A549 (cell line): Measurements from ENCODE around the gene RAB3B. TPM values are rescaled to one million over a fixed set of nuclear protein-coding genes. Genes with fewer than 3 reads are reported as not detected.

Source experiments
- ATAC-seq, 2 experiments: fragments of 200-7000 bp in 1 of 2; fragments of >200 bp in 1 of 2; cut with Nextera tagmentation in 1 of 2; cut with Tn5 transposase in 1 of 2; 3 replicates each; pipeline versions ENCODE4 v1.8.0 to v1.9.1; 2018 to 2020; ENCODE audit warnings: mild to moderate bottlenecking in 1 of 2, moderate library complexity in 1 of 2
- CTCF ChIA-PET: fragments of 300-600 bp; sonication (Branson Sonifier 250); formaldehyde crosslinking; extraction: SDS; loops from one replicate; lab custom pipeline; 2021; ENCODE audit warnings: antibody characterized with exemption, inconsistent platforms; lab: Yijun Ruan, JAX
- POLR2A ChIA-PET: fragments of 350-600 bp; formaldehyde crosslinking; extraction: SDS; loops from one replicate; lab custom pipeline; 2021; ENCODE audit warnings: antibody characterized with exemption, inconsistent platforms; lab: Yijun Ruan, JAX
- DNase-seq, 2 experiments: peaks; one replicate each; pipeline versions ENCODE4 v3.0.0 to v3.0.0-alpha.2; 2011 to 2016; ENCODE audit warnings: low read depth in 1 of 2, low spot score in 1 of 2
- FAIRE-seq: peaks from 2 replicates; lab custom pipeline; 2011; peaks lifted over from hg19 to GRCh38; lab: Jason Lieb, UNC
- H3K27ac ChIP-seq, 2 experiments: fragments of >200 bp; sonication (Bioruptor Twin); formaldehyde crosslinking; 3 replicates each; pipeline ENCODE4 v1.5.1; 2016 to 2017
- H3K4me1 ChIP-seq: fragments of >200 bp; sonication (Bioruptor Twin); formaldehyde crosslinking; 3 replicates; pipeline ENCODE4 v1.6.1; 2016
- H3K4me2 ChIP-seq: fragments of >200 bp; sonication (Bioruptor Twin); formaldehyde crosslinking; 3 replicates; pipeline ENCODE4 v1.6.1; 2016
- H3K4me3 ChIP-seq: fragments of >200 bp; sonication (Bioruptor Twin); formaldehyde crosslinking; 3 replicates; pipeline ENCODE4 v1.5.1; 2016
- H3K9me3 ChIP-seq: fragments of >200 bp; sonication (Bioruptor Twin); formaldehyde crosslinking; 3 replicates; pipeline ENCODE4 v1.6.1; 2016
- CBX2 ChIP-seq: fragments of 200-600 bp; sonication (generic); IDR thresholded peaks from 2 replicates; pipeline ENCODE4 v1.6.1; 2016; ENCODE audit warnings: low read depth, mild to moderate bottlenecking, borderline replicate concordance
- CBX8 ChIP-seq: fragments of 200-600 bp; sonication (generic); IDR thresholded peaks from 2 replicates; pipeline ENCODE4 v1.6.1; 2016
- CHD4 ChIP-seq: fragments of 200-600 bp; sonication (generic); IDR thresholded peaks from 2 replicates; pipeline ENCODE4 v1.6.1; 2016; ENCODE audit warnings: antibody characterized with exemption, mild to moderate bottlenecking, borderline replicate concordance
- EHF ChIP-seq: fragments of 250-450 bp; sonication (Bioruptor Pico); IDR thresholded peaks from 2 replicates; pipeline ENCODE4 v1.5.0; 2020; ENCODE audit warnings: mild to moderate bottlenecking
- FOSB ChIP-seq: fragments of 250-450 bp; sonication (Bioruptor Pico); IDR thresholded peaks from 2 replicates; pipeline ENCODE4 v1.5.0; 2020; ENCODE audit warnings: mild to moderate bottlenecking, moderate library complexity
- FOXS1 ChIP-seq: fragments of 250-450 bp; sonication (Bioruptor Pico); IDR thresholded peaks from 2 replicates; pipeline ENCODE4 v1.5.0; 2020; ENCODE audit warnings: mild to moderate bottlenecking, moderate library complexity
- JUNB ChIP-seq: fragments of >200 bp; sonication (Bioruptor Twin); formaldehyde crosslinking; IDR thresholded peaks from 2 replicates; pipeline ENCODE4 v1.6.1; 2016
- KDM5A ChIP-seq: fragments of 200-600 bp; sonication (generic); IDR thresholded peaks from 2 replicates; pipeline ENCODE4 v1.6.1; 2016; ENCODE audit warnings: antibody characterized with exemption, mild to moderate bottlenecking
- MAZ ChIP-seq: fragments of 150-350 bp; IDR thresholded peaks from 2 replicates; pipeline ENCODE4 v1.6.1; 2014; ENCODE audit warnings: antibody characterized with exemption, low read depth, low read length, borderline replicate concordance
- MYC ChIP-seq: IDR thresholded peaks from 2 replicates; pipeline ENCODE4 v1.6.1; 2012; ENCODE audit warnings: mild to moderate bottlenecking, inconsistent platforms, low read length, improper control_type of control experiment, borderline replicate concordance
- PHF8 ChIP-seq: fragments of 200-600 bp; sonication (generic); IDR thresholded peaks from 2 replicates; pipeline ENCODE4 v1.6.1; 2016; ENCODE audit warnings: low read depth, mild to moderate bottlenecking, antibody characterized with exemption, moderate library complexity, borderline replicate concordance
- POLR2A ChIP-seq: IDR thresholded peaks from 2 replicates; pipeline ENCODE4 v1.6.1; 2012; ENCODE audit warnings: mild to moderate bottlenecking, low read length
- RAD21 ChIP-seq, 2 experiments: fragments of >200 bp in 1 of 2; sonication (Bioruptor Twin) in 1 of 2; formaldehyde crosslinking in 1 of 2; IDR thresholded peaks in 1 of 2; conservative IDR thresholded peaks in 1 of 2; 2 replicates in 1 of 2; 3 replicates in 1 of 2; pipeline ENCODE4 v1.6.1; 2012 to 2018; ENCODE audit warnings: inconsistent platforms in 1 of 2
- RARB ChIP-seq: fragments of 250-450 bp; sonication (Bioruptor Pico); IDR thresholded peaks from 2 replicates; pipeline ENCODE4 v1.8.0; 2021; ENCODE audit warnings: mild to moderate bottlenecking, moderate library complexity
- RNF2 ChIP-seq: fragments of 200-600 bp; sonication (generic); IDR thresholded peaks from 2 replicates; pipeline ENCODE4 v1.6.1; 2016; ENCODE audit warnings: low read depth, mild to moderate bottlenecking, antibody characterized with exemption, moderate library complexity, borderline replicate concordance
- ZC3H11A ChIP-seq: fragments of 450-650 bp; IDR thresholded peaks from 2 replicates; pipeline ENCODE4 v1.6.1; 2014; ENCODE audit warnings: antibody characterized with exemption, mild to moderate bottlenecking
- WGBS: methylation state at CpG from one replicate; pipeline ENCODE4 v1.1.6; 2017; ENCODE audit errors: missing lambda C conversion rate; 5-methylcytosine and 5-hydroxymethylcytosine counted together
- polyA plus RNA-seq, 4 experiments: library from polyadenylated mRNA; depleted of rRNA in 3 of 4; stranded (reverse); fragments of >200 nt; fragmentation: RNase III in 1 of 4; extraction: RNeasy Plus Mini Kit Qiagen cat#74134 plus additional on column Dnase treatment in 1 of 4; gene quantifications; 2 replicates in 3 of 4; 3 replicates in 1 of 4; pipeline ENCODE4 v1.2.3, GENCODE V29; 2011 to 2017
- small RNA-seq, 6 experiments: library from RNA; depleted of rRNA; stranded (forward); fragments of <200 nt; gene quantifications; one replicate each; pipeline ENCODE3, GENCODE V24; 2012
- TF ChIP-seq, protein P1 (sequence below): fragments of 150-350 bp; IDR thresholded peaks from 2 replicates; pipeline ENCODE4 v1.6.1; 2014; ENCODE audit warnings: low read depth, mild to moderate bottlenecking, low read length
- TF ChIP-seq, protein P2 (sequence below): IDR thresholded peaks from 2 replicates; pipeline ENCODE4 v1.6.1; 2012
- TF ChIP-seq, protein P3 (sequence below): IDR thresholded peaks from 2 replicates; pipeline ENCODE4 v1.6.1; 2012; ENCODE audit warnings: low read depth, borderline replicate concordance
- TF ChIP-seq, protein P4 (sequence below): IDR thresholded peaks from 2 replicates; pipeline ENCODE4 v1.6.1; 2012

RAB3B gene
- polyA plus RNA-seq, 2 of the 4 experiments (the other 2 are of a cell fraction), result 6.9 to 15.1 TPM

DNA sequence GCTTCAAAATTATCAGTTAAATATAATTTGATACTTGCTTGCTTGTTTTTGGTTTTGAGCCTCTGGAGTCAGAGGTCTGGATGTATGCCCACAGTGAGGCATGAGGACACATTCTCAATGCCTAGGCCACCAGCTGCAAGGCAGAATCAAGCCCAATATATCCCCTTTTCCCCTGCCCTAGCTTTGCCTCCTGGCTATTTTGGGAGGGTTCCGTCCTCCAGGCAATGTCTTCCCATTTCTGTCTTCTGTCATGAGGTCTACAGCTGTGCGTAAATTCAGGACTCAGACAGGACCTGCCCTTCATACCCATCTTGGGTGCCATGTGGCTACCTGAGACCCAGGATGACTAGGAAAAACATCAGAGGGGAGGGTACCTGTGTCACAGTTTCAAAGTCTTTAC lies 131.2 kb downstream of the RAB3B start:
- no peak for DNase-seq
- H3K4me3 ChIP-seq, result no peak overlapping the region
- ATAC-seq, result no peak
- TF ChIP-seq CBX2 (no peak), ZC3H11A (no peak)
- TF ChIP-seq, protein P1, sequence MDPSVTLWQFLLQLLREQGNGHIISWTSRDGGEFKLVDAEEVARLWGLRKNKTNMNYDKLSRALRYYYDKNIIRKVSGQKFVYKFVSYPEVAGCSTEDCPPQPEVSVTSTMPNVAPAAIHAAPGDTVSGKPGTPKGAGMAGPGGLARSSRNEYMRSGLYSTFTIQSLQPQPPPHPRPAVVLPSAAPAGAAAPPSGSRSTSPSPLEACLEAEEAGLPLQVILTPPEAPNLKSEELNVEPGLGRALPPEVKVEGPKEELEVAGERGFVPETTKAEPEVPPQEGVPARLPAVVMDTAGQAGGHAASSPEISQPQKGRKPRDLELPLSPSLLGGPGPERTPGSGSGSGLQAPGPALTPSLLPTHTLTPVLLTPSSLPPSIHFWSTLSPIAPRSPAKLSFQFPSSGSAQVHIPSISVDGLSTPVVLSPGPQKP, result no peak
- TF ChIP-seq, protein P2, sequence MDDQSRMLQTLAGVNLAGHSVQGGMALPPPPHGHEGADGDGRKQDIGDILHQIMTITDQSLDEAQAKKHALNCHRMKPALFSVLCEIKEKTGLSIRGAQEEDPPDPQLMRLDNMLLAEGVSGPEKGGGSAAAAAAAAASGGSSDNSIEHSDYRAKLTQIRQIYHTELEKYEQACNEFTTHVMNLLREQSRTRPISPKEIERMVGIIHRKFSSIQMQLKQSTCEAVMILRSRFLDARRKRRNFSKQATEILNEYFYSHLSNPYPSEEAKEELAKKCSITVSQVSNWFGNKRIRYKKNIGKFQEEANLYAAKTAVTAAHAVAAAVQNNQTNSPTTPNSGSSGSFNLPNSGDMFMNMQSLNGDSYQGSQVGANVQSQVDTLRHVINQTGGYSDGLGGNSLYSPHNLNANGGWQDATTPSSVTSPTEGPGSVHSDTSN, result no peak
- TF ChIP-seq, all 56 proteins: peak for 0
- Histone ChIP-seq H3K9me3 (no peaks in the 10 kb centered on the region), H3K4me2 (no peak overlapping the region), H3K27ac (no peak overlapping the region), H3K4me1 (no peaks in the 10 kb centered on the region)
- no peak for FAIRE-seq
- ChIA-PET CTCF (interaction anchor here (0.9 to 1.3 kb wide), 2 partner anchors 16 to 26 kb away, joined by 3 read pairs; no protein-coding TSS in a partner anchor), POLR2A (no interaction called here)
- WGBS, result 96% methylated on average over 2 of the region's 2 CpGs

DNA sequence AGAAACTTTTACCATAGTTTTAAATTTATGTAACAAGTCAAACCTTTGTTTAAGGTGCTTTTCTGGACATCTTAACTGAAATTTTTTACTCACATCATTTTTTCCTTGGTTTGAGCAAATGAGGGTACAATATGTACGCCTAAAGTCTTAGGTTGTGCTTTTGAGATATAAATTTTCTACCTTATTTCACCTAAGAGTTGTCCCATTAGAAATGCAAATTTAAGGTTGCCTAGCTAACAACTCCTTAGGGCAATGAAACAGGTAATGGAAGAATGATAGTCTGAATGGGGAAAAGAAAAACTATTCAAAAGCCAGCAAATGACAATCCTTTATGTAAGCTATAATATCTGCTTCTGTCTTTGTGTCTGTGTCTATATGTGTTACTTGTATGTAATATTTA lies 131.6 kb downstream of the RAB3B start:
- FAIRE-seq (no peak), DNase-seq (no peak), ATAC-seq (no peak)
- no peak overlapping the region for H3K4me2 ChIP-seq
- TF ChIP-seq FOXS1, result no peak
- TF ChIP-seq CHD4, result no peak
- TF ChIP-seq EHF (CRISPR knock-in tag), result no peak
- no peak for TF ChIP-seq KDM5A
- no peak for TF ChIP-seq JUNB
- TF ChIP-seq MAZ, result no peak
- TF ChIP-seq FOSB, result no peak
- no peak for TF ChIP-seq MYC
- TF ChIP-seq, protein P3, sequence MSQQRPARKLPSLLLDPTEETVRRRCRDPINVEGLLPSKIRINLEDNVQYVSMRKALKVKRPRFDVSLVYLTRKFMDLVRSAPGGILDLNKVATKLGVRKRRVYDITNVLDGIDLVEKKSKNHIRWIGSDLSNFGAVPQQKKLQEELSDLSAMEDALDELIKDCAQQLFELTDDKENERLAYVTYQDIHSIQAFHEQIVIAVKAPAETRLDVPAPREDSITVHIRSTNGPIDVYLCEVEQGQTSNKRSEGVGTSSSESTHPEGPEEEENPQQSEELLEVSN, result no peak
- TF ChIP-seq RARB (CRISPR knock-in tag), result no peak
- TF ChIP-seq CBX8, result no peak
- no peak for TF ChIP-seq PHF8
- TF ChIP-seq RAD21 (conservative IDR thresholded peaks at IDR 0.05 in 1 of 2, IDR thresholded peaks at IDR 0.05 in 1 of 2), result no peak
- no peak for TF ChIP-seq POLR2A
- no peak for TF ChIP-seq RNF2
- TF ChIP-seq, protein P4, sequence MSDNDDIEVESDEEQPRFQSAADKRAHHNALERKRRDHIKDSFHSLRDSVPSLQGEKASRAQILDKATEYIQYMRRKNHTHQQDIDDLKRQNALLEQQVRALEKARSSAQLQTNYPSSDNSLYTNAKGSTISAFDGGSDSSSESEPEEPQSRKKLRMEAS, result no peak
- no peak overlapping the region for H3K4me3 ChIP-seq
- ChIA-PET POLR2A (no interaction called here), CTCF (interaction anchor here (1.3 kb wide), 1 partner anchor 15 kb away, joined by 3 read pairs; no protein-coding TSS in a partner anchor)
- H3K27ac ChIP-seq, result no peak overlapping the region
- H3K9me3 ChIP-seq, result no peaks in the 10 kb centered on the region
- H3K4me1 ChIP-seq, result no peaks in the 10 kb centered on the region
- 74% methylated on average over 1 of the region's 1 CpG for WGBS

Small RNA genes within 50 kb of the gene (small RNA-seq; reads per million reads assigned to genes)
- gene RN7SL290P (0 reads per million in 6 experiments), gene RNA5SP48 (0 to 0.26 (median 0.10) reads per million in 6 experiments)

Other genes with a start within 250 kb of the RAB3B start
- 162 and 208 TPM in 2 replicates for gene NRDC, start 112.0 kb downstream of the RAB3B start, polyA plus RNA-seq (2011; rRNA removed)
- 119 to 129 TPM (median 126 TPM) in 3 replicates for gene NRDC, start 112.0 kb downstream of the RAB3B start, polyA plus RNA-seq (2017; fragmentation: RNase III; extraction: RNeasy Plus Mini Kit Qiagen cat#74134 plus additional on column Dnase treatment)
- 12.0 TPM in 2 replicates for gene KTI12, start 43.1 kb upstream of the RAB3B start, polyA plus RNA-seq (2011; rRNA removed)
- 9.6 to 11.8 TPM (median 10.9 TPM) in 3 replicates for gene KTI12, start 43.1 kb upstream of the RAB3B start, polyA plus RNA-seq (2017; fragmentation: RNase III; extraction: RNeasy Plus Mini Kit Qiagen cat#74134 plus additional on column Dnase treatment)
- gene TXNDC12, start 64.5 kb upstream of the RAB3B start, polyA plus RNA-seq (2011; rRNA removed), result 42.0 and 65.2 TPM in 2 replicates
- gene TXNDC12, start 64.5 kb upstream of the RAB3B start, polyA plus RNA-seq (2017; fragmentation: RNase III; extraction: RNeasy Plus Mini Kit Qiagen cat#74134 plus additional on column Dnase treatment), result 54.3 to 61.0 TPM (median 59.7 TPM) in 3 replicates
- gene BTF3L4, start 65.6 kb upstream of the RAB3B start, polyA plus RNA-seq (2011; rRNA removed), result 47.7 and 63.8 TPM in 2 replicates
- 46.8 to 53.7 TPM (median 47.4 TPM) in 3 replicates for gene BTF3L4, start 65.6 kb upstream of the RAB3B start, polyA plus RNA-seq (2017; fragmentation: RNase III; extraction: RNeasy Plus Mini Kit Qiagen cat#74134 plus additional on column Dnase treatment)
- gene ZFYVE9, start 151.4 kb upstream of the RAB3B start, polyA plus RNA-seq (2011; rRNA removed), result 11.9 and 14.9 TPM in 2 replicates
- gene ZFYVE9, start 151.4 kb upstream of the RAB3B start, polyA plus RNA-seq (2017; fragmentation: RNase III; extraction: RNeasy Plus Mini Kit Qiagen cat#74134 plus additional on column Dnase treatment), result 6.9 to 7.4 TPM (median 7.1 TPM) in 3 replicates